Skin of body (tissue), 2 donors: ENCODE data around the gene LFNG. TPM values are rescaled to one million over a fixed set of nuclear protein-coding genes. Genes with fewer than 3 reads are reported as not detected.
A peak's percentile ranks its signal among the peaks of the same experiment; 100 is the strongest.

ENCODE experiments used
- DNase-seq: peaks from one replicate; lab custom pipeline; 2025; lab: John Stamatoyannopoulos, UW
- total RNA-seq: library from RNA; depleted of rRNA; stranded (reverse); fragments of >200 nt; gene quantifications from one replicate; pipeline ENCODE4 v1.2.3, GENCODE V29; 2014

LFNG gene
- total RNA-seq, 1 donor from 2014 or later, result 27.0 TPM

DNA sequence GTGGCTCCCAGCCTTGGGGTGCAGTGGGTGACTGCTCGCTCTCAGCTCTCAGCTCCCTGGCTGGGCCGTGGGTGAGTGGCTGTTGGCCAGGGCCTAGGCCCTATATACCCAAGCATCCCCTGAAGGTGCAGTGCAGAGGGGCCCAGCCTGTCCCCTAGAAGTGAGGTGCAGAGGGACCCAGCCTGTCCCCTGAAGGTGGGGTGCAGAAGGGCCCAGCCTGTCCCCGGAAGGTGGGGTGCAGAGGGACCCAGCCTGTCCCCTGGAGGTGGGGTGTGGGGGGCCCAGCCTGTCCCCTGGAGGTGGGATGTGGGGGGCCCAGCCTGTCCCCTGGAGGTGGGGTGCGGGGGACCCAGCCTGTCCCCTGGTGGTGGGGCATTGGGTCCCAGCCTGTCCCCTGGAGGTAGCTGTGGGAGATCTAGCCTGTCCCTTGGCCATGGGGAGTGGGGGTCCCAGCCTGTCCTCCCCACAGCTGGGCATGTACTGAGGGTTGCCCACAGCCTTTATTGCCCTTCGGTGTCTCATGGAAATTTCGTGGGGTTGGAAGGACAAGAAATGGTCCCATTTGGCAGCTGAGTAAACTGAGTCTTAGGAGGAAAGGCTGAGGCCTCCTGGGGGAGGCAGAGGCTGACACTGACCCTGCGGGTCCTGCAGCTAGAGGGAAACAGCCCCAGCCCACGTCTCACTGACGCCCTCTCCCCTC is 17.5 kb upstream of the LFNG start:
- DNase-seq, result no peak

DNA sequence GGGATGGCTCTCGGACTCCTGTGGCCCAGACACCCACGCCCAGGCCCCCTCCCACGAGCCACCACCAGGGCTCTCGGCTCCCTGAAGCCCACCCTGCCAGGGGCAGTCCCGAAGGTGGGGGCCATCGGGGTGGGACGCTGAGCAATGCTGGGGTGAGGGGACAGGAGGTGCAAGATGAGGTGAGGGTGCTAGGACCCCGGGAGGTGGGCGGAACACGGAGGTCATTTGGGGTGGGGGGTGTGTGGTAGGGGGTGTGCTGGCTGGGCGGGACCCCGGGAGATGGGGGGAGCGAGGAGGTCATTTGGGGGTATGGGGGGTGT is 17.0 kb upstream of the LFNG start:
- DNase-seq, result no peak

DNA sequence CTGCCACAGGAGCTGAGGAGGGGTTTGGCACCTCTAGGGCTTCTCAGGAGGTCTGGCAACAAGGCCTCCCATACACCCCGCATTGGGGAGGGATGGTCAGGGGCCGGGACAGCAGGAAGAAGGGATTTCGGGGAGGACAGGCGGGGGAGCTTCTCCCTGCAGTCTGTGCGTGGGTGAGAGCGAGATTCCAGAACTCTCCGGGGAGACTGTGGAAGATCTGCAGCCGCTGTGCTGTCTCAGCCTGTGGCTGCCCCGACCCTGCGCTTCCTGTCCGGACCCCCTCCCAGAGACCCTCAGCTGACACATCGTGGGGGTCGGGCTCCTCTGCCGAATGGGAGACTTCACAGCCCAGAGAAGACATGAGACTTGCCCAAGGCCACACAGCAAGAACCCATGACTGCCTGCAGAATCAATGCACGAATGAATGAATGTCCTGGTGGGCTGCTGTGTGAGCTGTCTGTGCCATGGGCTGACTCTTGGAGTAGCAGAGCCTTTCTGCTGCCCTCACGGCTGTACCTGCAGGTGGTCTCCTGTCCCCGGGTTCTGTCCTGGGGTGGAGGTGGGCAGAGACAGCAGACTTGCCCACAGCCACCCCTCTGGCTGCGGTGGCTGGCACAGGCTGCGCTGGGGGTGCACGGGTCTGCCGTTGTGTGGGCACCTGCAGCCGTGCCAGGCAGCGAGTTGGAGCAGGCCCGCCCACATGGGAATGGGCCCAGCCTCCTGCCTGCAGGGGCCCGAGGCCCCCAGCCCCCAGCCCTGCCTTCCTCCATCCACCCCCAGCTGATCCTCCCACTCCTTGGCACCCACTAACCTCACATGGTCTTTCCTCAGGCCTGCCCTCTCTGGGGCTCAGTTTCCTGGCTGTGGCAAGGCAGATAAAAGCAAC is 16.3 kb upstream of the LFNG start:
- DNase-seq, result no peak

DNA sequence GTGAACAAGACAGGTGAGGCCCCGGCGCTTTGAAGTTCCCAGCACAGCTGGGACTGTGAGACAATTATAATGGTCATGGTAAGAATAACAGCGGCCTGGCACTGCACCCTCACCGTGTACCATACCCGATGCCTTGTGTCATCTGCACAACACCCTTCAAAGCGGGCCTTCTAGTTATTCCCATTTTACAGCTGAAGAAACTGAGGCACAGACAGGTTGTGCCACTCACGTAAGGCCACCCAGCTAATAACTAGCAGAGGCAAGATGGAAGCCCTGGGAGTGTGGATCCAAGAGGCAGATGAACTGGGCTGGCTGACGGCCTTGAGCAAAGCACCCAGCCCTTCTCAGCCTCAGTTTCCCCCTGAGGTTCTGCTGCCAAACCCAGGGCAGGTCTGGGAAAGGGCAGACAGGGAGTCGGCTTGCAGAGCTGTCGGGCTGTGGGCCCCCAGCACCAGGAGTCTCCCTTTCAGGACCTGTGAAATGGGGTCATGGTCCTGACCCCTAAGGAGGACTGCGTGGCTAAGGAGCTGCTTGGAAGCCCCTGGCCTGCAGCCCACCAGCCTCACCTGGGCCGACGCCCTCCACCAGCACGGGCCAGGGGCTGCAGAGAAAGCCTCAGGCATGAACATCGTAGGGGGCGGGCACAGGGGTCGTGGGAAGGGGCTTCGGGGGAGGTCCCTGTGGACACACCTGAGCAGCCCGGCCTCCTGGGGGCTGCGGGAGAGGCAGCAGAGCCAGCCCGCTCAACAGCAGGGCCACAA is 15.3 kb upstream of the LFNG start:
- no peak for DNase-seq

DNA sequence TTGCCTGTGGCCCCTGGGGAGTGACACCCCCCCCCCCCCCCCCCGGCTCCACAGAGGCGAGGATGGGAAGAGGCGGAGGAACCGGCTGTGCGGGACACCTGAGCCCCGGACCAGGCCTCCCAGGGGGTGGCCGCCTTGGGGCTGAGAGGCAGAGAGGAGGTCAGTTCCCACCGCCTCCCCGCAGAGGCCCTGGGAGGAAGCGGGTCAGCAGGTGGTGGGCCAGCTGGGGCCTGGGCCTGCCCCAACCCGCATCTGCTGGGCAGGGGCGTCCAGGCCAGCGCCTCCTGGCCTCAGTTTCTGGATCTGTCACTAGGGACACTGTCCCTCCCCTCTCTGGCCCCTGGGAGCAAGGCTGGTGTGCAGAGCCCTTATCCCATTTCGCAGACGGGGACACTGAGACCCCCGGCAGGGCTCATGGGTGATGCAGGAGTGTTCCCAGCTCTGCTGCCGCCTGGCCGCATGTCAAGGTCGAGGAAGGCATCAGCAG is 14.6 kb upstream of the LFNG start:
- no peak for DNase-seq

DNA sequence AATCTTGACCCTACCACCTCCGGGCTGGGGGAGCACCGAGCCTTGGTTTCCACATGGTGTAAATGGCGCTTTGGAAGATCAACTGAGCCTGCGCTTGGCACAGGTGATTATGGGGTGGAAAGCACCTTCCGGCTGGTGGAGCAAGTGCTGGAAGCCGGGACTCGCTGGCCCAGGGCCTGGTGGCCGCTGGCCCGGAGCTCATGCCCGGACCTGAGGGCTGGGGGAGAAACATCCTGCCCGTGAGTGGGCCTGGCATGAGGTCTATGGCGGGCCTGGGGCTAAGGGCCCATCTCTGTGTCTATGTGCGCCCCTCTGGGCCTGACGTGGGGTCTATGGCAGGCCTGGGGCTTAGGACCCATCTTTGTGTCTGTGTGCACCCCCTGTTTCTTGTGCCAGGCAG is 14.2 kb upstream of the LFNG start:
- DNase-seq, result no peak

DNA sequence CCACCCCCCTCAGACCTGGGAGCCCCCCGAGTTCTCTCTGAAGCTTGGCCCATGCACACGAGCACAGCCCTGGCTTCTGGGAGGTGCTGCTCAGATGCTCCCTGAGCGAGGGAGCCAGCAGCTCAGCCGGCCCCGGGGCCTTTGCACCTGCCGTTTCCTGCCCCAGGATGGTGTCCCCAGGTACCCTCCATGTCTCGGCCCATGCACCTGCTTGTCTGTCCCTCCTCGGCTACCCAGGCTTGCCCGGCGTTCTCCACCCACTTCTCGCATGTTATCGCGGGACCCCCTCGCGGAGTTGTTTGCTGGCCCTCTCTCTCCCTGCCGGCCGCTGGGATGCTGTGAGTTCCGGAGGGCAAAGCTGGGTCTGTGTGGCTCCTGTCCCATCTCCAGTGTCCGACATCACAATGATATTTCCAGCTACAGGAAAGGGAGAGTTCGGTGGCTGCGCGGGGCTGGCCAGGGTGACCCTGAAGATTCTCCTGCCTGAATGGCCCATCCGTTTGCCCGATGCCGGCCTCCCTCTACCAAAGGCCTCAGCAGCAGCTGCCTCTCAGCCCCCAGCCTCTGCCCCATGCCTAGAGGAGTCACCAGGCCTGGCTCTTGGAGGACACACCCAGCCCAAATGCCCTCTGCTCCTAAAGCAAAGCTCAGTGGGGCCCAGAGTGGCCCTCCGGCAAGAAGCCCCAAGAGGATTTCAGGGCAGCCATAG is 12.2 kb upstream of the LFNG start:
- no peak for DNase-seq

DNA sequence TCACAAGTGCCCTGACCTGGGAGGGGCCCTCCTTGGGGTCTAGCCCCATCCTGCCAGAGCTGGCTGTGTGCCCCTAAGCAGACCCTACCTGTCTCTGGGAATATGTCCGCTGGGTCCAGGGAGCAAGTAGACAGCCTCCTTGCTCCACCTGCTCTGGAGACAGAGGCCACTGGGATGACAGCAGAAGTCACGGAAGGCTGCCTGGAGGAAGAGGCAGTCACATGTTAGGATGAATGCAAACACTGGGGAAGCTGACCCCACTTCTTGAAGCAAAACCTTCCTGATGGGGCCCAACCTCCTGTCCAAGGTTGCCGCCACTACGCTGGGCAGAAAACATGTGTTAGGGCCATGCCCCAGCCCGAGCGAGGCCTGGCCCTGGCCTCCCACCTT is 11.7 kb upstream of the LFNG start:
- no peak for DNase-seq

DNA sequence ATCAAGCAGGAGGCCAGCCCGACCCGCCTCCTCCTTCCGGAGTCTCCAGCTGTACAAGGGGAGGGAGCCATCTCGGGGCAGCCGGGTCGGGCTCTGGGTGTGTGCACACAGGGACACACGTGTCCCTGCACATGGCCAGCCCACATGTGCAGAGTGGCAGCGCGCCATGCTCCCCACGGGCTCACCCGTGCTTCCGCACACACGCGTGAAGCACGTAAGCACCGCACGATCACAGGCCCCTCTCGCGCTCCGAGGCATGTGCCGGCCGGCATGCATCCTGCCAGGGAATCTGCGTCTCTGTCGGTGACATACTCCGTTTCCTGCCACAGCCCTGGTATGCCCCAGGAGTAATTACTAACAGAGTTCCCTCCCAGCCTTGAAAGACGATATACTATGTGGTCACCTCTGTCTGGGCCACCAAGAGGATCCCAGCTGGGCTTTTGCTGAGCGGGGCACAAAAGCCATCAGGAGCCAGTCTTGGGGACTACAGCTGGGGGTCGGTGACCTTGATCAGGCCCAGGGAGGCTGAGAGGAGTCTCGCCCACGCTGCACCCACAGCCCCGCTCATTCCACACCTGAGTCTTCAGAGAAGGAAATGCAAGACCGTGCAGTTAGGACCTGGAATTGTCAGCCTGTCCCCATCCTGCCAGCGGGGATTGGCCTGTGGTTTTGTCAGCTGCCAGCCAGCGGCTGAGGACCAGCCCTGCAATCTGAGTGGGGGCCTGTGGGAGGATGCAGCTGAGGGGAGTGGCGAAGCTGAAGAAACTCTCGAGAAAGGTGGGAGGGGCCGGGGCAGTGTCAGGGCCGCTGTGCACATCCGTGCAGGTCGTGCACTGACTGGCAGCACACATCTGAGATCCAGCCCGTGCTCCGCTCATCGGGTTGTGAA is 11.0 kb upstream of the LFNG start:
- DNase-seq, result peak; percentile 82

DNA sequence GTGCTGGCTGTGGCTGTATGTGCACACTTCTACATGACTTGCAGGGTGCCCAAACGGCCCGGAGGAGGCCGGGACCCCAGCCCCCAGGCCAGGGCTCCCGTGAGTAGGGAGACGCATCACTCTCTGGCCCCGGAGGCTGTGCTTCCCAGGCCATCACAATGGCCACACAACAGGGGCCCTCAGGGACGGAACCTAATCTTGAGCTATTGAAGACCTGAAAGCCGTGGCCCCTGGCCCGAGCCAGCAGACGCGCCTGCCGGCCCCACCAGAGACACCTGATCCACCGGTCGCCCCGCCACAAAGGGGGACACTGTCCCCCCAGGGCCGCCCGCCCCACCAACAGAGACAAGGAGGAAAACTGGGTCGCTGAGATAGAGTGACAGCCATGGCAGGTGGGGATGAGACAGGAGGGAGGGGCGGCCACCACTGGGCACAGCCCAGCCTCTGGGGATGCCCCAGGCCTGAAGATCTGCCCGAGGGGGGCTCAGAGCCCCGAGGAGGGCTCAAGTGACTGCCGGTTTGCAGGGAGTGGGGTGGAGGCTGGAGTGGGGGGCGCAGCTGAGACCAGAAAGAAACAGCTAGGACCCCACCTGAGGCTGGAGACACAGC is 10.2 kb upstream of the LFNG start:
- DNase-seq, result no peak

DNA sequence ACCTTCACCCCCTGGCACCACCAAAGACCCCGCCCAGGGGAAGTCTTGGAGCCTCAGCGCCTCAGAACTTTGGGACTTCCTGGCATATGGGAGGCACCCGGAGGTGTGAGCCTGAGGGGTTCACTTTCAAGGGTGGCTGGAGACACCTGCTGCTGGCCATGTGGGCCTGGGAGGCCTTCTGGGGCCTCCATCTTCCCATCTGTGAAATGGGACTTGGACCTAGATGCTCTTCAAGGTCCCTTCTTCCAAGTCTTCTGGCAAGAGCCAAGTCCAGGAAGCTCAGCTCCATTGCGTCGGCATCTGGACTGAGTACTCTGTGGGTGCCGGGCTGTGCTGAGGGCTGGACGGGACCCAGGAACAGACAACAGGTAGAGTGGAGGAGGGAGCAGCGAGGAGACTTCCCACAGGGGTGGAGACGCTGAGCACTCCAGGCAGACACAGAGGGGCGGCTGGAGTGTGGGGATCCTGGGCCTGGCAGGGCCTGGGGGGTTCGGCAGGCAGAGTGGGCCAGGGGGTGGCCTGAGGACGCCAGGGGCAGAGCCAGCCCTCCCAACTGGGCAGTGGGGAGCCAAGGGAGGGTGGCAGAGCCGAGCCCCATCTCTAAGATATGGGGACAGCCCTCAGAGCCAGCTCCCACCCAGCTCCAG is 9.3 kb upstream of the LFNG start:
- DNase-seq, result no peak

DNA sequence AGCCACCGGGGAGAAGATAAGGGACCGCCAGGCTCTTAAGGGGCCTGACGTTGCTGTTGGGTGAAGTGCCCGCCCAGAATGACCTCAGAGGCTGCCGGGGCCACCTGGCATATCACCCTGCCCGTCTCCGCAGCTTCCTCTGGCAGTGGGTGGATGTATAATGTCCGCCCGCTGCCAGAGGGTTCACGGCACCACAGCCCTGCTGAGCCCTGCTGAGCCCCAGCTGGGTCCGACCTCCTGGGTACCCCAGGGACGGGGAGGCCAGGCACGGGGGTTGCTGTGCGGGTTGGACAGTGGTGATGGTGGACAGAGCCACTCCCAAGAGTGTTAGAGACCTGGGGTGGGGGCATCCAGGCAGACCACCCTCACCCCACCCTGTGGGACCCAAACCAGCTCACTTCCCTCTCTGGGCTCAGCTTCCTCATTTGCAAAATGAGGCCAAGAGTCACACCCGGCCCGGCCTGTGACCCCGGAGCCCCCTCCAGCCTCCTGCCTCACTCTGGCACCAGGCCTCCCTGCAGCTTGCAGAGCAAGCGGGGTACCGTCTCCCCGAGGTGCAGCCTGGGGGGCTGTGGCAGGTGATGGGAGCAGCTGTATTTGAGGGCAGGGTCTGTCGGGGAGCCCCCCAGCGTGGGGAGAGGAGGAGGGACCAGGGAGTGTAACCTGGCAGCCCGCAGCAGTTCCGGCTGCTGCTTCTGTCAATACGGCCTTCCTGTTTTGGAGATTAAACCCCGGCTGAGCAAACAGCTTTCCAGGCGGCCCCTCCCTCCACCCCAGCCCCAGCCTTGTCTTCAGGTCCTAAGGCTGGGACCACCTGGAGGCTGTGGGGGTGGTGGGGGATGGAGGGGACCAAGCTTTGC is 8.4 kb upstream of the LFNG start:
- no peak for DNase-seq

DNA sequence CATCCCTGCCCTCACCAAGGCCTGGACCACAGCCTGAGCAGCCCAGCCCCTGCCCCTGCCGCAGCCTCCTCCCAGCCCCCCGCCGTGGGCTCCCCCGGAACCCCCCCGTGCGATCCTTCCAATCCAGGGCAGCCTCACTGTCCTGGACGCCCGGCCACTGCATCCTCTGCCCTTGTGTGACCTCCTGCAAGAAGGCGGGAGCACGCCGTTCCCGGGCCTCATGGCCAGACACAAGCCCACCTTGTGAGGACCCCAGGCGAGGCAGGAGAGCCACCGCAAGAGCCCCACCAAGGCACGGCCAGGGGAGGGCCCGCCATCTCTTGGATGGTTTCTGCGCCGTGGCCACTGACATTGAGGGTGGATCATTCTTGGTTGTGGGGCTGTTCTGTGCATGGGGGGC is 7.8 kb upstream of the LFNG start:
- no peak for DNase-seq

DNA sequence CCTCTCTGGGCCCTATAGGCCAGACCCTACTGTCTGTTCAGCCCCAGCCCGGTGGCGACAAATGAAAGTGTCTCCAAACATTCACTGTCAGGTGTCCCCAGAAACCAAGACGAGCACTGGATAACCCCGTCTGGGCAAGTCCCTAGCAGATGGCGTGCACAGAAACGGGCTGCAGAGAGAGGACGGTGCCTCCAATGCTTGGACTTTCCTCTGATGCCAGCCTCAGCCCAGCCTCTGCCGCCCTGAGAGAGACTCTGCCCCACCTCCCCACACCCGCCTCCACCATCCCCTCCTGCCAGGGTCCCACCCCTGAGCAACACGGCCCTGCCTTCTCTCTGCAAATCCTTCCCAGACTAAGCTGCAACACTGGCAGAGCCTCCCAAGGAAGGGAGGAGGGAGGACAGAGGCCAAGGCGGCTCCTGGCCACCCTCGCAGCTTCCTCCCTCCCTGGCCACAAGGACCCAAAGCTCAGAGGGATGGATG is 7.4 kb upstream of the LFNG start:
- DNase-seq, result no peak

DNA sequence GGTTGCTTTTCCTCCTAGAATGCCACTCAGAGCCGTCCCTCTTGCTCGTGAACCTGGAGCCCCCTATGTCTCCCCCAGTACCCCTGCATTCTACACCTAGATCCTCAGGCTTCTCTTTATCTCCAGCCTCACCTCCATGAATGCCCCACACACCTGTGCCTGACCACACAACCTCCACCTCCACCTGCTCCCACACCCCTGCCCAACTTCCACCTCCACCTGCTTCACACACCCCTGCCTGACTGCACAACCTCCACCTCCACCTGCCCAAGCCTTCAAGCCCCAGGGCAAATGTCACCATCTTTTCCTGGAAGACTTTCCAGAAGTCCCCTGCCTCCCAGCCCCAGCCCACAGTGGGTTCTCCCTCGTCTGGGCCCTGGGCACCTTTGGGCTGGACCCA is 6.9 kb upstream of the LFNG start:
- DNase-seq, result no peak

DNA sequence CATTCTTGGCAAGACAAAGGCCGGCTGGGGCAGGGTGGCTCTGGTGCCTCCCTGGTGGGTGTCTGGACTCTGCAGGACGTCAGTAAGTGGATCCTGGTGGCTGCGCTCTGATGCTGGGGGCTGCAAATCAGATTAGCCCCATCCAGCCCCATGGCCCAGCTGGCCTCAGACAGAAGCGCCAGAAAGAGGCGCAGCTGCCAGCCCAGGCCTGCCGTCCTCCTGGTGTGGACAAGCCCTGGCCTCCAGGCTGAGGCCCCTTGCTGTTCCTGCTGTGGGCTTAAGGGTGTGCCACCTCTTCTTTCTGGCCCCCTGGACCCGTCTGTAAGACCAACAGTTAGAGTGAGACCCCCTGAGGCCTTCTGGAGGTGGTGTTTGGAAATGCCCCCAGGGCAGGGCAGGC is 5.9 kb upstream of the LFNG start:
- no peak for DNase-seq

DNA sequence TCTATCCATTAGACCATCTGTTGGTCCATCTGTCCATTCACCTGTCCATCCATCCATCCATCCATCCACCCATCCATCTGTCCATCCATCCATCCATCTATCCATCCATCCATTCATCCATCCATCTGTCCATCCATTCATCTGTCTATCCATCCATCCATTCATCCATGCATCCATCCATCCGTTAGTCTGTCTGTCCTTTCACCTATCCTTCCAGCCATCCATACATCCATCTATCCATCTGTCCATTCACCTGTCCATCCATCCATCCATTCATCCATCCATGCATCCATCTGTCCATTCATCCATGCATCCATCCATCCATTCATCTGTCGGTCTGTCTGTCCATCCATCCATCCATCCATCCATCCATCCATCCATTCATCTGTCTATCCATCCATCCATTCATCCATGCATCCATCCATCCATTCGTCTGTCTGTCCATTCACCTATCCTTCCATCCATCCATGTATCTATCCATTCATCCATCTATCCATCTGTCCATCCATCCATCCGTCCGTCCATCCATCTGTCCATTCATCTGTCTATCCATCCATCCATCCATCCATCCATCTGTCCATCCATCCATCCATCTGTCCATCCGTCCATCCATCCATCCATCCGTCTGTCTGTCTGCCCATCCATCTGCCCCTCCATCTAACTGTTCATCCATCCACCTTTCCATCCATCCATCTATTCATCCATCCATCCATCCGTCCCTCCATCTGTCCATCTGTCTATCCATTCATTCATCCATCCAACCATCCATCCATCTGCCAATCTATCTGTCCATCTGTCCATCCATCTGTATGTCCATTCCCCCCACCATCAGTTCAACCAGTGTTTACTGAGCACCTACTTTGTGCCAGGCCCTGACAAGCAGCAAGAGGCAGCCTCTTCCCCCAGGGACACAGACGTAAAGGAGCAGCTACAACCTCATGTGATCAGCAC is 4.8 kb upstream of the LFNG start:
- no peak for DNase-seq
